HG03354 (cell line): ENCODE data around the gene GPR42.

Experiments used
- ATAC-seq: cut with Tn5 transposase; IDR thresholded peaks from one replicate; pipeline ENCODE4 v1.9.1; 2021; ENCODE audit warnings: mild to moderate bottlenecking; ENCODE audit not compliant: unreplicated experiment, poor library complexity, severe bottlenecking

GPR42 gene

DNA sequence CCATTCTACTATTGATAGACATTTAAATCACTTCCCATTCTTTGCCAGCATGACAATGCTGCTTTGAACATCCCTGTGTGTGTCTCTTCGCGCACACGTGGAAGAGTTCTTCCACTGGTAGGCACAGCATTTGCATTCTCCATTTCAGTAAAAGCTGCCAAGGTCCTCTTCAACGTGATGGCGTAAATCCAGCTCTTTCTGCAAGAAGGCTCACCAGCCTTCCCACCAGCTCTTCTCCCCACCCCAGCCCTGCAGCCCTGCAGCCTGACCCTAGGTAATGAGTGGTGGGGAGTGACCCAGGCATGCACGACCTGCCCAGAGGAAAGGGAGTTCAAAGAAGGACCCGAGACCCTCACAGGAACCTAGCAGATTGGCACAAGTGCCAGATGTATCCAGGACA is 45.5 kb downstream of the GPR42 start:
- no peak for ATAC-seq

DNA sequence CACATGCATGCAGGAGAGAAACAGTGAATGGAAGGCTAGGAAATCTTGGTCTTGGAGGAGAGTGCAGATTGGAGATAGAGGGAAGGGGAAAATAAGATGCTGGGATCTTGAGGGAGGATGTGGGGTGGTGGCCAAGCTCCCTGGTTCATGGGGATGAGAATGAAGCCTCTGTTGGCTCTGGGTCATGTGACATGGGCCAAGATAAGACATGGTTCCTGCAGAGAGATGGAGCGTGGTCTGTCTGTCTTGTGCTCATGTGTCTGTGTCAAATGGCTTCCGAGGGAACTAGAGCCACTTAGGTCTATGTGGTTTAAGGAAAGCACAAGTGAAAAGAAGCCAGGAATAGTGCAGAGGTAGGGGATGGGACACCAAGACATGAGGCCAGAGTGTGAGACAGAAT is 46.4 kb downstream of the GPR42 start:
- no peak for ATAC-seq

DNA sequence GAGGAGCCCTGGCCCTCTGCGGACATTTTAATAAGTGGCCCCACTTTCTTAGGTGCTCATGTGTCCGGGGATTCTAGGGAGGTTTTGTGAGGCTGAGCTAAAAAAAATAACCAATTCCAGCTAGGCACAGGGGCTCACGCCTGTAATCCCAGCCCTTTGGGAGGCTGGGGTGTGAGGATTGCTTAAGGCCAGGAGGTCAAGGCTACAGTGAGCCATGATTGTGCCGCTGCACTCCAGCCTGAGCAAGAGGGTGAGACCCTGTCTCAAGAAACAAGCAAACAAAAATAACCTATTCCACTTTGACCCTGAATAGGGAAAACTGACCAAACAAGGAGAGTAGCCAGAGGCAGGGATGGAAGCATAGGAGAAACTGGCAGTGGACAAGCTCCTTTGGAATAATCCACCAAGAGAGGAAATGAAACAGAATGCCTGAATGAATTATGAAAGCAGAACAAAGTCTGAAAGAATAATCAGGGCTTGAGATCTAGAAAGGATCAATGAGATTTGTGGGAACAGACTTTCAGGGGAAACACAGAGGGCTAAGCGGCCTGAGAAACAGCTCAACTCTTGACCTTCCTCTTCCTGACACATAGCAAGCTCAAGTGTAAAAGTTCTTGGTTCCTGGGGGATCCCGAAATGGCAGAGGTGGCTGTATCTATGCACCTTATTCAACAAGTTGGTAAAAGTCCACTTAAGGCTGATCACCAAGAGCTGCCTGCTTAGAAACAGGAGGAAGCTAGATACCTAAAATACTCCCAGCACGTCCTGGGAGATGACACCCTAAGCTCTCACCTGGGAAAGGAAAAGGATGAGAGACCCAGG is 47.1 kb downstream of the GPR42 start:
- ATAC-seq: peak; percentile 49

DNA sequence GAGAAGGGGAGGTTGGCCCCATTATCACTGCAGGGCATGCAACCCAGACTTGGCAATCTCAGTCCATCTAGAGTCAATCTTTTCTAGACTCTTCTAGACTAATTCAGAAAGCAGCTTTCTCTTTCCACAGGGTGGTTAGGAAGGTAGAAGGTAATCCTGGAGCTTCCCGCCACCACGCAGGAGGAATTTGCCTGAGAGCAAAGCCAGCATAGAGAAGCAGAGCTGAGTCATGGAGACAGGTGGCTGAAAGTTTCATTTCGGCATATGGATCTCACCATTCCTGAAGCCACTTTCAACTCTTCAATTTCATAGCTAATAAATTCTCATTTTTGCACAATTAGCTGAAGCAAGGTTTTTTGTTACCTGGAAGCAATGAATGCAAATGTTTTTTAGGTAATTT is 48.2 kb downstream of the GPR42 start:
- no peak for ATAC-seq

DNA sequence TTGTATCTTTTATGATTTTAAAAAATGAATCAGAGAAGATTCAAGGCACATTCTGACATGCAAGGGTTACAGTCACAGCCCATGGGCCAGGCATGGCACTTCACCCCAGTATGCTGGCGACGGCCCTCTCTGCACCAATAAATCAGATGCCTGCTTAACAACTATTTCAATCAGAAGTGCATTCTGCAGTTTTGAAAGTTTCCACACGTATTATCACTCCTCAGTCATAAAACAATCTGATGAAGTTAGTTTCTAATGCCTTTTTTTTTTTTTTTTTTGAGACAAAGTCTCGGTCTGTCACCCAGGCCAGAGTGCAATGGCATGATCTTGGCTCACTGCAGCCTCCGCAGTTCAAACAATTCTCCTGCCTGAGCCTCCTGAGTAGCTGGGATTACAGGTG is 48.9 kb downstream of the GPR42 start:
- ATAC-seq: no peak

DNA sequence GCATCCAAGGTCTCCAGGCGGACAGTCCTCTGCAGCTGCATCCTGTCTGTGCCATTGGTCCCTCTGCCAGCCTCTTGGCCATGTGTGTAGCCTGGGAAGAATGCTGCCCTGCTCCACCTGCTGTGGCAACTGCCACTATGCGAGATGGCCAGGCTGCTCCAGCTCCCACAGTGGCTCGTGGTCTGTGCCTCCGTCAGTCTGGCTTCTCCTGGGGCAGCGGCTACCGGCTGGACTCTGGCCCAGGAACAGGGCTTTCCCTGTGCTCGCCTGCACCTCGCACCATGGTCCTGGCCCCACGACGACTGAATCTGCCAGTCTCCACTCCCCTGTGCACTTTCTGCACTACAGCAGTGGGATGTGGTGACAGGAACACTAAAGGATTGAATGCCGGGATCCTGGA is 50.5 kb downstream of the GPR42 start:
- no peak for ATAC-seq
